Natural killer cell (primary cell): ENCODE measurements around the gene CXCR5. TPM values are rescaled to one million over a fixed set of nuclear protein-coding genes. Genes with fewer than 3 reads are reported as not detected.

Experiments
- ATAC-seq, 3 donors: fragments of 150-1000 bp in 2 of 3; fragments of 200-7000 bp in 1 of 3; cut with Tn5 transposase; 1 replicate in 1 of 3; 2 replicates in 2 of 3; pipeline ENCODE4 v1.10.0; 2021; ENCODE audit warnings: mild to moderate bottlenecking in 2 of 3, moderate library complexity in 2 of 3
- DNase-seq, 2 donors: peaks; one replicate each; pipeline versions ENCODE4 v3.0.0 to v3.0.0-alpha.2; 2013 to 2021; ENCODE audit warnings: mixed read lengths in 1 of 2
- H3K27ac ChIP-seq: one replicate; pipeline ENCODE4 v1.5.1; 2013; ENCODE audit warnings: mild to moderate bottlenecking, low read length
- H3K27me3 ChIP-seq: one replicate; pipeline ENCODE4 v1.6.1; 2013; ENCODE audit warnings: low read length; ENCODE audit not compliant: control insufficient read depth, insufficient read depth
- H3K36me3 ChIP-seq: one replicate; pipeline ENCODE4 v1.6.1; 2013; ENCODE audit warnings: low read length; ENCODE audit not compliant: control insufficient read depth, insufficient read depth
- H3K4me1 ChIP-seq: one replicate; pipeline ENCODE4 v1.6.1; 2013; ENCODE audit warnings: low read length; ENCODE audit not compliant: control insufficient read depth, insufficient read depth
- H3K4me3 ChIP-seq: one replicate; pipeline ENCODE4 v1.5.1; 2013; ENCODE audit warnings: low read length
- H3K9me3 ChIP-seq: one replicate; pipeline ENCODE4 v1.6.1; 2013; ENCODE audit warnings: low read length; ENCODE audit not compliant: control insufficient read depth, insufficient read depth
- H3K27ac Mint-ChIP-seq, 2 donors: one replicate each; pipeline ENCODE4 v1.8.0; 2022; ENCODE audit warnings: mild to moderate bottlenecking in 2 of 2, mixed read lengths in 2 of 2, moderate library complexity in 1 of 2
- H3K27me3 Mint-ChIP-seq, 2 donors: one replicate each; pipeline ENCODE4 v1.8.0; 2022; ENCODE audit warnings: low read depth in 2 of 2, mixed read lengths in 2 of 2
- H3K36me3 Mint-ChIP-seq: one replicate; pipeline ENCODE4 v1.8.0; 2022; ENCODE audit warnings: mixed read lengths
- H3K4me1 Mint-ChIP-seq, 2 donors: one replicate each; pipeline ENCODE4 v1.8.0; 2022; ENCODE audit warnings: mixed read lengths in 2 of 2
- H3K4me3 Mint-ChIP-seq: one replicate; pipeline ENCODE4 v1.8.0; 2022; ENCODE audit warnings: mild to moderate bottlenecking, moderate library complexity, mixed read lengths
- H3K9me3 Mint-ChIP-seq, 2 donors: one replicate each; pipeline ENCODE4 v1.8.0; 2022; ENCODE audit warnings: mixed read lengths in 2 of 2
- CTCF ChIP-seq: fragments of 200-600 bp; IDR thresholded peaks from one replicate; pipeline ENCODE4 v1.8.0; 2022; ENCODE audit warnings: antibody characterized with exemption
- WGBS: methylation state at CpG from one replicate; pipeline ENCODE4 v1.1.7; 2013; ENCODE audit warnings: missing lambda C conversion rate; ENCODE audit not compliant: insufficient coverage; 5-methylcytosine and 5-hydroxymethylcytosine counted together
- intact Hi-C: fragments of 100-400 bp; cut with micrococcal nuclease; formaldehyde crosslinking; loops from one replicate; pipeline ENCODE4 v1.14.2; 2022
- total RNA-seq, 4 donors: library from RNA; stranded (reverse); fragments of 120-200 nt in 1 of 4; gene quantifications; one replicate each; pipeline versions ENCODE4 v1.2.3 to v1.2.4, GENCODE V29; 2013 to 2022

The CXCR5 gene
- total RNA-seq, 3 donors from 2014 or later (not counting 1 experiment from before 2014, with no cell fraction given): 0.56 to 1.3 (median 0.86) TPM

GRCh38 chr11:118912742-118913410, 29.2 kb downstream of the CXCR5 start:
- intact Hi-C loops: loop anchor here (2.0 kb wide), 1 partner anchor 36 kb away; no protein-coding TSS in a partner anchor
- DNase-seq (peak in 1 of 2 donors; percentile 72), ATAC-seq (peak in 2 of 3 donors; percentile 0 to 3)
- peak overlapping the region; percentile 92 for H3K4me3 Mint-ChIP-seq
- peaks cover 66 to 92% of the 10 kb centered on the region in 2 donors for H3K4me1 Mint-ChIP-seq
- Histone ChIP-seq H3K4me3 (peak overlapping the region; percentile 6), H3K27me3 (no peaks in the 10 kb centered on the region), H3K4me1 (peaks cover 91% of the 10 kb centered on the region), H3K27ac (peak overlapping the region; percentile 94), H3K36me3 (peaks cover 19% of the 10 kb centered on the region), H3K9me3 (no peaks in the 10 kb centered on the region)
- H3K9me3 Mint-ChIP-seq: no peaks in the 10 kb centered on the region
- H3K27ac Mint-ChIP-seq: peak overlapping the region; percentile 95 to 96
- no peak for TF ChIP-seq CTCF
- H3K36me3 Mint-ChIP-seq: no peaks in the 10 kb centered on the region
- WGBS: 26% methylated on average over 12 of the region's 12 CpGs
- no peaks in the 10 kb centered on the region for H3K27me3 Mint-ChIP-seq

- H3K9me3 Mint-ChIP-seq: no peaks in the 10 kb centered on the region
- intact Hi-C loops: loop anchor here (1.0 to 2.0 kb wide), 2 partner anchors 15 to 37 kb away; no protein-coding TSS in a partner anchor
- DNase-seq: peak; percentile 46 to 72
Observed at GRCh38 chr11:118913411-118914125, 29.9 kb downstream of the CXCR5 start.

GRCh38 chr11:118914178-118914918, 30.7 kb downstream of the CXCR5 start:
- Histone ChIP-seq H3K4me3 (peak overlapping the region; percentile 30), H3K27me3 (no peaks in the 10 kb centered on the region), H3K27ac (peak overlapping the region; percentile 94), H3K4me1 (peaks cover 98% of the 10 kb centered on the region), H3K9me3 (no peaks in the 10 kb centered on the region), H3K36me3 (peaks cover 17% of the 10 kb centered on the region)
- no peaks in the 10 kb centered on the region for H3K36me3 Mint-ChIP-seq
- peak overlapping the region; percentile 95 to 96 for H3K27ac Mint-ChIP-seq
- 17% methylated on average over 14 of the region's 15 CpGs for WGBS
- no peaks in the 10 kb centered on the region for H3K27me3 Mint-ChIP-seq
- peaks cover 66 to 91% of the 10 kb centered on the region in 2 donors for H3K4me1 Mint-ChIP-seq
- peak; percentile 65 to 86 for DNase-seq
- H3K4me3 Mint-ChIP-seq: peak overlapping the region; percentile 89
- intact Hi-C loops: loop anchor here (1.0 kb wide), 1 partner anchor 14 kb away; no protein-coding TSS in a partner anchor
- no peaks in the 10 kb centered on the region for H3K9me3 Mint-ChIP-seq
- no peak for TF ChIP-seq CTCF
- ATAC-seq: peak; percentile 25 to 69 (median 44)

More at GRCh38 chr11:118913411-118914125, 29.9 kb downstream of the CXCR5 start:
- Histone ChIP-seq H3K27ac (peak overlapping the region; percentile 94), H3K27me3 (no peaks in the 10 kb centered on the region), H3K9me3 (no peaks in the 10 kb centered on the region), H3K36me3 (peaks cover 17% of the 10 kb centered on the region), H3K4me3 (peak overlapping the region; percentile 30), H3K4me1 (peaks cover 97% of the 10 kb centered on the region)
- Mint-ChIP-seq H3K27ac (peak overlapping the region; percentile 95 to 96), H3K4me1 (peaks cover 69 to 92% of the 10 kb centered on the region in 2 donors), H3K4me3 (peak overlapping the region; percentile 92), H3K36me3 (no peaks in the 10 kb centered on the region), H3K27me3 (no peaks in the 10 kb centered on the region)
- 0% methylated on average over 5 of the region's 9 CpGs for WGBS
- TF ChIP-seq CTCF: no peak
- peak; percentile 4 to 27 (median 25) for ATAC-seq
